Neuronal stem cell (in vitro differentiated cells): ENCODE data around the gene WDR54.
A peak's percentile ranks its signal among the peaks of the same experiment; 100 is the strongest.

ENCODE experiments used
- DNase-seq: peaks from one replicate; pipeline ENCODE4 v3.0.0-alpha.2; 2013; ENCODE audit warnings: low spot score
- H2AFZ ChIP-seq: one replicate; pipeline ENCODE4 v1.6.1; 2013; ENCODE audit warnings: mild to moderate bottlenecking, low read length, inconsistent platforms
- H2AK5ac ChIP-seq: 2 replicates; pipeline ENCODE4 v1.6.1; 2013; ENCODE audit warnings: low read depth, mild to moderate bottlenecking, inconsistent platforms, low read length, moderate library complexity, mixed read lengths
- H2BK120ac ChIP-seq: 2 replicates; pipeline ENCODE4 v1.6.1; 2013; ENCODE audit warnings: low read depth, mild to moderate bottlenecking, inconsistent platforms, low read length, moderate library complexity, mixed read lengths
- H2BK12ac ChIP-seq: one replicate; pipeline ENCODE4 v1.6.1; 2013; ENCODE audit warnings: low read length, inconsistent platforms
- H2BK15ac ChIP-seq: 2 replicates; pipeline ENCODE4 v1.6.1; 2013; ENCODE audit warnings: mild to moderate bottlenecking, low read length, inconsistent platforms, mixed read lengths
- H2BK5ac ChIP-seq: one replicate; pipeline ENCODE4 v1.6.1; 2013; ENCODE audit warnings: inconsistent platforms, mild to moderate bottlenecking, low read length, moderate library complexity
- H3K14ac ChIP-seq: one replicate; pipeline ENCODE4 v1.6.1; 2013; ENCODE audit warnings: low read length, inconsistent platforms
- H3K18ac ChIP-seq: 2 replicates; pipeline ENCODE4 v1.6.1; 2013; ENCODE audit warnings: low read length, inconsistent platforms
- H3K23ac ChIP-seq: 2 replicates; pipeline ENCODE4 v1.6.1; 2013; ENCODE audit warnings: low read depth, mild to moderate bottlenecking, mixed read lengths, low read length, inconsistent platforms; ENCODE audit not compliant: poor library complexity
- H3K27ac ChIP-seq: replicated peaks from 3 replicates; pipeline ENCODE4 v1.5.1; 2013; ENCODE audit warnings: low read length, inconsistent platforms
- H3K27me3 ChIP-seq, 3 experiments: 2 replicates each; pipeline ENCODE4 v1.6.1; 2013; ENCODE audit warnings: low read length in 3 of 3, mild to moderate bottlenecking in 2 of 3, inconsistent platforms in 1 of 3, low read depth in 1 of 3, mixed read lengths in 1 of 3, moderate library complexity in 1 of 3; ENCODE audit not compliant: control insufficient read depth in 3 of 3, insufficient read depth in 3 of 3
- H3K36me3 ChIP-seq, 2 donors: replicated peaks in 1 of 2; 2 replicates each; pipeline ENCODE4 v1.6.1; 2013; ENCODE audit warnings: low read length in 2 of 2; ENCODE audit not compliant: control insufficient read depth in 2 of 2, insufficient read depth in 2 of 2
- H3K4ac ChIP-seq: 2 replicates; pipeline ENCODE4 v1.6.1; 2013; ENCODE audit warnings: inconsistent platforms, mild to moderate bottlenecking, low read length, moderate library complexity
- H3K4me1 ChIP-seq, 2 donors: 1 replicate in 1 of 2; 2 replicates in 1 of 2; pipeline ENCODE4 v1.6.1; 2013; ENCODE audit warnings: low read length in 2 of 2, low read depth in 1 of 2; ENCODE audit not compliant: control insufficient read depth in 2 of 2, insufficient read depth in 1 of 2
- H3K4me2 ChIP-seq: one replicate; pipeline ENCODE4 v1.6.1; 2013; ENCODE audit warnings: mild to moderate bottlenecking, low read length, inconsistent platforms; ENCODE audit not compliant: insufficient read depth, poor library complexity, severe bottlenecking
- H3K4me3 ChIP-seq, 2 donors: 2 replicates each; pipeline ENCODE4 v1.5.1; 2013; ENCODE audit warnings: low read length in 2 of 2, mild to moderate bottlenecking in 2 of 2, inconsistent platforms in 1 of 2, moderate library complexity in 1 of 2
- H3K79me1 ChIP-seq: one replicate; pipeline ENCODE4 v1.6.1; 2013; ENCODE audit warnings: low read depth, mild to moderate bottlenecking, inconsistent platforms, low read length, moderate library complexity
- H3K9ac ChIP-seq: one replicate; pipeline ENCODE4 v1.6.1; 2013; ENCODE audit warnings: mild to moderate bottlenecking, low read depth, low read length, inconsistent platforms; ENCODE audit not compliant: poor library complexity
- H3K9me3 ChIP-seq, 2 donors: replicated peaks in 1 of 2; 2 replicates each; pipeline versions ENCODE3 to v1.6.1; 2013; ENCODE audit warnings: low read length in 2 of 2, mild to moderate bottlenecking in 2 of 2, inconsistent platforms in 1 of 2, low read depth in 1 of 2, mixed read lengths in 1 of 2, moderate library complexity in 1 of 2; ENCODE audit not compliant: control insufficient read depth in 2 of 2, insufficient read depth in 1 of 2
- H4K8ac ChIP-seq: one replicate; pipeline ENCODE4 v1.6.1; 2013; ENCODE audit warnings: low read depth, mild to moderate bottlenecking, inconsistent platforms, low read length, moderate library complexity
- H4K91ac ChIP-seq: one replicate; pipeline ENCODE4 v1.6.1; 2013; ENCODE audit warnings: low read length, low read depth, mild to moderate bottlenecking, inconsistent platforms; ENCODE audit not compliant: poor library complexity
- WGBS, 2 donors: extraction: QIAGEN DNeasy Blood & Tissue Kit; methylation state at CpG; one replicate each; pipeline ENCODE4 v1.1.7; 2013; ENCODE audit warnings: missing lambda C conversion rate in 2 of 2, mixed read lengths in 1 of 2; ENCODE audit not compliant: insufficient read length in 2 of 2, insufficient replicate concordance in 1 of 2; ENCODE audit errors: extremely low coverage in 2 of 2; 5-methylcytosine and 5-hydroxymethylcytosine counted together

The WDR54 gene

DNA sequence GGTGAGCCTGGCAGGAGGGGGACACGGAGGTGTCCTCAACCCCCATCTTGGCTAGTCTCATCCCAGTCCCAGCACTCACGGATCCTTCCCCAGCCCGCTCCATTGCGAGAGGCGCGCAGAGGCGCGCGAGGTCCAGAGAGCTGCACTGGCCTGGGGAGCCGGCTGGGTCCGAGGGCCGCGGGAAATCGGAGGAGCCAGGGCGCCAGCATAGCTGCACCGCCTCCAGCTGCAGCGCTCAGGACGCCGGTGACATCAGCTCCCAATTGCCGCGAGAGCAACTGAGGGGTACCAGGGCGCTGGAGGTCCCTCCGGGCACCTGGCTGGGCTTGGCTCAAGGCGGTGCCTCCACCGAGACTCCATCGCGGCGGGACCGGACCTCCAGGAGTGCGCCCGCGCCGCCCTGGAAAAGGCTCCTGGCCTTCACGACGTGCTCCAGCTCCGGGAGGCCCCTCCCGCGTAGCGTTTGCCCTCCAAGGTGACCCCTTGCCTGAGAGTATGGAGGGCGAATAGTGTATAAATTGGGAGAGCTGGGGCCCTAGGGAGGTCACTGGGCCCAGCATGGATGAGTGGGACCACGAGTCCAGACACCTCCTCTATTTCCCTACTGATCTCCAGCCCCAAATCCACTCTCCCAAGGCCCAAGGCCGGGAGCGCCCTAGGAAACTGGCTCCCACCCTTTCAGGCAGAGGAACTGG lies 14.7 kb downstream of the WDR54 start:
- H4K91ac ChIP-seq, result no peak overlapping the region
- H3K4me2 ChIP-seq, result no peak overlapping the region
- no peak overlapping the region for H3K4me3 ChIP-seq
- H3K18ac ChIP-seq, result peak overlapping the region; percentile 7
- H4K8ac ChIP-seq, result no peak overlapping the region
- H2BK12ac ChIP-seq, result no peak overlapping the region
- H3K9me3 ChIP-seq, result no peaks in the 10 kb centered on the region
- H2BK120ac ChIP-seq, result no peak overlapping the region
- H2BK5ac ChIP-seq, result no peak overlapping the region
- no peak overlapping the region for H2AK5ac ChIP-seq
- no peak for DNase-seq
- no peaks in the 10 kb centered on the region for H3K27me3 ChIP-seq
- H3K27ac ChIP-seq, result no peak overlapping the region
- peaks cover 8% of the 10 kb centered on the region for H3K79me1 ChIP-seq
- H3K36me3 ChIP-seq, result peaks cover 12 to 18% of the 10 kb centered on the region in 2 donors
- no peak overlapping the region for H2AFZ ChIP-seq
- no peak overlapping the region for H3K9ac ChIP-seq
- no CpG with 5 or more reads among the region's 43 CpGs for WGBS, 2 donors
- H3K14ac ChIP-seq, result no peak overlapping the region
- H3K23ac ChIP-seq, result no peak overlapping the region
- H3K4me1 ChIP-seq, result peaks cover 17 to 19% of the 10 kb centered on the region in 2 donors
- H3K4ac ChIP-seq, result no peak overlapping the region
- no peak overlapping the region for H2BK15ac ChIP-seq

- Histone ChIP-seq H3K18ac (no peak overlapping the region), H3K4me3 (no peak overlapping the region), H2BK120ac (no peak overlapping the region), H3K23ac (no peak overlapping the region), H3K79me1 (peaks cover 8% of the 10 kb centered on the region), H3K4me1 (peaks cover 17 to 19% of the 10 kb centered on the region in 2 donors), H2BK5ac (no peak overlapping the region), H2BK15ac (no peak overlapping the region), H4K91ac (no peak overlapping the region), H2BK12ac (no peak overlapping the region), H3K9me3 (no peaks in the 10 kb centered on the region), H4K8ac (no peak overlapping the region), H3K9ac (no peak overlapping the region), H3K27ac (no peak overlapping the region), H3K14ac (no peak overlapping the region), H2AFZ (no peak overlapping the region), H3K36me3 (peaks cover 7 to 10% of the 10 kb centered on the region in 2 donors), H3K4ac (no peak overlapping the region), H3K27me3 (peaks cover 0 to 5% (median 0%) of the 10 kb centered on the region in 3 experiments), H2AK5ac (no peak overlapping the region), H3K4me2 (no peak overlapping the region)
- no CpG with 5 or more reads among the region's 6 CpGs for WGBS, 2 donors
- no peak for DNase-seq
These were observed 15.5 kb downstream of the WDR54 start for GRCh38 chr2:74436848-74437695.

GRCh38 chr2:74438248-74438647 lies 16.7 kb downstream of the WDR54 start:
- Histone ChIP-seq H2BK12ac (no peak overlapping the region), H3K4ac (no peak overlapping the region), H3K18ac (no peak overlapping the region), H2AK5ac (no peak overlapping the region), H3K9me3 (peaks cover 0 to 2% of the 10 kb centered on the region in 2 donors), H3K27me3 (peaks cover 0 to 15% (median 0%) of the 10 kb centered on the region in 3 experiments), H3K27ac (no peak overlapping the region), H3K14ac (no peak overlapping the region), H3K4me2 (no peak overlapping the region), H2BK15ac (no peak overlapping the region), H3K4me3 (no peak overlapping the region), H3K36me3 (peaks cover 2 to 3% of the 10 kb centered on the region in 2 donors), H3K9ac (no peak overlapping the region), H2BK120ac (no peak overlapping the region), H3K23ac (no peak overlapping the region), H4K91ac (peak overlapping the region; percentile 45), H4K8ac (no peak overlapping the region), H3K4me1 (peaks cover 17 to 19% of the 10 kb centered on the region in 2 donors), H3K79me1 (peaks cover 8% of the 10 kb centered on the region), H2AFZ (no peak overlapping the region), H2BK5ac (no peak overlapping the region)
- no peak for DNase-seq
- WGBS, 2 donors, result no CpG with 5 or more reads among the region's 1 CpG

GRCh38 chr2:74439373-74439772 lies 17.8 kb downstream of the WDR54 start:
- H3K4me3 ChIP-seq, result peak overlapping the region; percentile 59 to 78
- peak overlapping the region; percentile 94 for H3K18ac ChIP-seq
- H3K27me3 ChIP-seq, result peaks cover 0 to 15% (median 0%) of the 10 kb centered on the region in 3 experiments
- peak overlapping the region; percentile 90 for H3K9ac ChIP-seq
- peaks cover 8% of the 10 kb centered on the region for H3K79me1 ChIP-seq
- H2AFZ ChIP-seq, result peak overlapping the region; percentile 96
- peak overlapping the region; percentile 30 for H2BK15ac ChIP-seq
- peak overlapping the region; percentile 94 for H3K27ac ChIP-seq
- H2AK5ac ChIP-seq, result peak overlapping the region; percentile 43
- no CpG with 5 or more reads among the region's 3 CpGs for WGBS, 2 donors
- H3K9me3 ChIP-seq, result peaks cover 0 to 2% of the 10 kb centered on the region in 2 donors
- H3K4me2 ChIP-seq, result peak overlapping the region; percentile 95
- no peak overlapping the region for H4K8ac ChIP-seq
- peaks cover 2 to 3% of the 10 kb centered on the region in 2 donors for H3K36me3 ChIP-seq
- H2BK12ac ChIP-seq, result no peak overlapping the region
- no peak overlapping the region for H3K23ac ChIP-seq
- H2BK120ac ChIP-seq, result no peak overlapping the region
- no peak overlapping the region for H3K4ac ChIP-seq
- no peak overlapping the region for H4K91ac ChIP-seq
- H3K14ac ChIP-seq, result peak overlapping the region; percentile 56
- H2BK5ac ChIP-seq, result peak overlapping the region; percentile 56
- peaks cover 17 to 19% of the 10 kb centered on the region in 2 donors for H3K4me1 ChIP-seq
- DNase-seq, result no peak
